Stomach smooth muscle (tissue), 2 donors: ENCODE measurements around the gene OR4A16.

Source experiments
- H3K27ac ChIP-seq: one replicate; pipeline ENCODE4 v1.7.0; 2013; ENCODE audit warnings: mild to moderate bottlenecking, low read length, inconsistent platforms
- H3K27me3 ChIP-seq, 2 donors: one replicate each; pipeline ENCODE4 v1.7.0; 2013; ENCODE audit warnings: low read length in 2 of 2; ENCODE audit not compliant: insufficient read depth in 2 of 2, control insufficient read depth in 1 of 2
- H3K36me3 ChIP-seq, 2 donors: one replicate each; pipeline ENCODE4 v1.7.0; 2013; ENCODE audit warnings: low read length in 2 of 2; ENCODE audit not compliant: control insufficient read depth in 2 of 2, insufficient read depth in 2 of 2
- H3K4me1 ChIP-seq: one replicate; pipeline ENCODE4 v1.7.0; 2013; ENCODE audit warnings: low read length; ENCODE audit not compliant: control insufficient read depth, insufficient read depth
- H3K4me3 ChIP-seq, 2 donors: one replicate each; pipeline ENCODE4 v1.7.0; 2013; ENCODE audit warnings: low read length in 2 of 2
- H3K9ac ChIP-seq, 2 donors: one replicate each; pipeline ENCODE4 v1.7.0; 2013; ENCODE audit warnings: low read length in 2 of 2, mild to moderate bottlenecking in 1 of 2
- H3K9me3 ChIP-seq, 2 donors: one replicate each; pipeline ENCODE4 v1.7.0; 2013; ENCODE audit warnings: low read length in 2 of 2; ENCODE audit not compliant: control insufficient read depth in 2 of 2
- donor health status: healthy.
- donor health status: Pancreatic carcinoma.

OR4A16 gene

DNA sequence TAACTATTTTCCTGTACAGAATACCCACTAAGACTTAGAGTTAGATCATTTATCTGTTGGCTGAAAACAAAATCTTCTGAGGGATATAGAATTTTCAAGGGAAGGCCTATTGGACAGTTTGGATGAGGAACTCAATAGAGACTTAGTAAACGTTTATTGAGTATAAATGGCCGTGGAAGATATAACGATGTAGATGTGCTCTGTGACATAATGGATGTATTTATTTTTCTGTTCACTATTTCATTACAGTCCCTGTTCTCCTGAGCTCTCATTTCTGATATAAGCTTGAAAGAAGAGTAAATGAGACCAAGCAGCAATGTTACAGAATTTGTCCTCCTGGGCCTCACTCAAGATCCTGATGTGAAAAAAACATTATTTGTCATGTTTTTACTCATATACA lies at the start of gene OR4A16:
Gene OR4A16 (plus strand): TSS at position 301 of the 400 bp plus-strand sequence. CDS start 0 bp downstream, at position 301.
- Histone ChIP-seq H3K9me3 (no peaks in the 10 kb centered on the region), H3K4me3 (no peak within 1 kb of the TSS), H3K27ac (no peak within 1 kb of the TSS), H3K4me1 (no peaks in the 10 kb centered on the region), H3K36me3 (no peaks in the 10 kb centered on the region), H3K9ac (no peak within 1 kb of the TSS), H3K27me3 (no peaks in the 10 kb centered on the region)

- Histone ChIP-seq H3K9ac (no peak overlapping the region), H3K4me3 (no peak overlapping the region), H3K9me3 (no peaks in the 10 kb centered on the region), H3K4me1 (no peaks in the 10 kb centered on the region), H3K27me3 (no peaks in the 10 kb centered on the region), H3K36me3 (no peaks in the 10 kb centered on the region), H3K27ac (no peak overlapping the region)
These were observed 18.5 kb upstream of the OR4A16 start for GRCh38 chr11:55324500-55324899.

- no peak overlapping the region for H3K4me3 ChIP-seq
- no peak overlapping the region for H3K27ac ChIP-seq
- H3K9me3 ChIP-seq, result no peaks in the 10 kb centered on the region
- no peak overlapping the region for H3K9ac ChIP-seq
- no peaks in the 10 kb centered on the region for H3K27me3 ChIP-seq
- no peaks in the 10 kb centered on the region for H3K4me1 ChIP-seq
- no peaks in the 10 kb centered on the region for H3K36me3 ChIP-seq
These were observed 2.3 kb downstream of the OR4A16 start for GRCh38 chr11:55345306-55345705.

DNA sequence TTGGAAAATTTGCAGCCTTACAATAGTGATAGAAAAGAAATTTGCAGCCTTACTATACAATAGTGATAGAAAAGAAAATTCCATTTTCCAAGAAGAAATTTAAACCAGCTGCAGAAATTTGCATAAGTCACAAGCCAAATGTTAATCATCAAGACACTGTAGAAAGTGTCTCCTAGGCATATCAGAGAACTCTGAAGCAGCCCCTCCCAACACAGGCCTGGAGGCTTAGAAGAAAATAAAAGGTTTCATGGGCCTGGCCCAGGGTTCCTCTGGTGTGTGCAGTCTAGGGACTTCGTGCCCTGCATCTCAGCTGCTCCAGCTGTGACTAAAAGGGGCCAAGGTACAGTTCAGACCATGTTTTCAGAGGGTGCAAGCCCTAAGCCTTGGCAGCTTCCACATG lies 6.0 kb downstream of the OR4A16 start:
- Histone ChIP-seq H3K27me3 (no peaks in the 10 kb centered on the region), H3K36me3 (no peaks in the 10 kb centered on the region), H3K9ac (no peak overlapping the region), H3K4me1 (no peaks in the 10 kb centered on the region), H3K27ac (no peak overlapping the region), H3K9me3 (no peaks in the 10 kb centered on the region), H3K4me3 (no peak overlapping the region)

DNA sequence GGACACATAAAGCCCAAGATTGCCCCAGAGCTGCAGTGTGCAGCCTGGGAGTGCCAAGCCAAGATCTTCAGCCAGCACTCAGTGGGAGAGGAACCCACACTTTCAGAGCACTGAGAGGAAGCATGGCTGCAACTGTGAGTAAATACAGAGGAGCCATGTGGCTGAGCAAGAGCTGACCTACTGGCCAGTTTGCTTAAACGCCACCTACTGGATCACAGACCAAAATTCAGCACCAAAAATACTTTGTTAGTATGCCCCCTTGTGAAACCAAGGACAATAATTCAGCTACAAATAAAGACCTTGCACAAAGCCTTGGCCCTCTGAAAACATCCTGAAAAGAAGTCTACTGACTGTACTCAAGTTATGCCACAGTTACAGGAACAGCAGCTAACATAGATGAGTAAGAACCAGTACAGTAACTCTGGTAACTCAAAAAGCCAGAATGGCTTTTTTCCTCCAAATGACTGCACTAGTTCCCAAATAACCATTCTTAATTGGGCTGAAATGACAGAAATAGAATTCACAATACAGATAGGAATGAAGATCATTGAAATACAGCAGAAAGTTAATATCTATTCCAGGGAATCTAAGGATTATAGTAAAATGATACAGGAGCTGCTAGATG lies 14.7 kb downstream of the OR4A16 start:
- H3K36me3 ChIP-seq, result no peaks in the 10 kb centered on the region
- no peak overlapping the region for H3K4me3 ChIP-seq
- H3K9ac ChIP-seq, result no peak overlapping the region
- no peaks in the 10 kb centered on the region for H3K9me3 ChIP-seq
- H3K27me3 ChIP-seq, result no peaks in the 10 kb centered on the region
- no peaks in the 10 kb centered on the region for H3K4me1 ChIP-seq
- H3K27ac ChIP-seq, result no peak overlapping the region

DNA sequence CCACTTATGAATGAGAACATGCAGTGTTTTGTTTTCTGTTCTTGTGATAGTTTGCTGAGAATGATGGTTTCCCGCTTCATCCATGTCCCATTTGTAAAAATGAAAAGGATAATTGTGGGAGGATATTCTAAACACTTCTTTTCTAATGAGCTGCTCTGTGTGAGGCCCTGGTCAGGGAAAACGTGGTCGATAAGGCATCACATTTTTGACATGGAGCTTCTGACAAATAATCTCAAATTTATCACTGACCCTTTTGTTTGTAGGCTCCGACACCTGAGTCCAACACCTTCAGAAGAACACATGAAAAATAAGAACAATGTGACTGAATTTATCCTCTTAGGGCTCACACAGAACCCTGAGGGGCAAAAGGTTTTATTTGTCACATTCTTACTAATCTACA lies 24.7 kb downstream of the OR4A16 start, which contains the start of gene OR4A15:
Gene OR4A15 (plus strand): TSS at position 301 of the 400 bp plus-strand sequence. CDS start 0 bp downstream, at position 301.
- Histone ChIP-seq H3K27me3 (no peaks in the 10 kb centered on the region), H3K9ac (no peak within 1 kb of the TSS), H3K27ac (no peak within 1 kb of the TSS), H3K36me3 (no peaks in the 10 kb centered on the region), H3K4me1 (no peaks in the 10 kb centered on the region), H3K9me3 (no peaks in the 10 kb centered on the region), H3K4me3 (no peak within 1 kb of the TSS)
